ENCODE data around the gene TIGD4.

Gene TIGD4

GRCh38 chr4:152738827-152739226 lies 40.7 kb downstream of the TIGD4 start:
- Histone ChIP-seq H3K27me3 (ENCODE audit: control insufficient read depth, low read length) (peaks cover 4% of the 10 kb centered on the region; the same call in 1 of the 2 replicates), H3K4me2 (ENCODE audit: low read length) (no peak overlapping the region), H3K4me3 (ENCODE audit: low read length) (no peak overlapping the region), H3K27ac (ENCODE audit: low read depth, low read length) (no peak overlapping the region), H4K20me1 (ENCODE audit: control insufficient read depth, insufficient read depth, low read depth, low read length) (no peaks in the 10 kb centered on the region), H3K9me3 (ENCODE audit: control insufficient read depth, insufficient read depth, low read length) (no peaks in the 10 kb centered on the region), H3F3A (ENCODE audit: control insufficient read depth, insufficient read depth) (no peaks in the 10 kb centered on the region), H3K36me3 (ENCODE audit: control insufficient read depth, low read length) (no peaks in the 10 kb centered on the region), H3K79me2 (ENCODE audit: control insufficient read depth, low read length) (no peaks in the 10 kb centered on the region), H3K9me2 (replicated peaks; ENCODE audit: control insufficient read depth, low read length) (no peaks in the 10 kb centered on the region), H3K4me1 (ENCODE audit: control insufficient read depth, low read length) (no peaks in the 10 kb centered on the region)
- no peak for TF ChIP-seq CTCF (IDR thresholded peaks at IDR 0.05; ENCODE audit: low read depth, low read length, poor library complexity, severe bottlenecking)
- no peak for TF ChIP-seq EZH2phosphoT487 (IDR thresholded peaks at IDR 0.05; ENCODE audit: borderline replicate concordance, low read length)

- no peak for TF ChIP-seq CTCF (IDR thresholded peaks at IDR 0.05; ENCODE audit: low read depth, low read length, poor library complexity, severe bottlenecking)
- no peak for TF ChIP-seq EZH2phosphoT487 (IDR thresholded peaks at IDR 0.05; ENCODE audit: borderline replicate concordance, low read length)
- no peaks in the 10 kb centered on the region for H3F3A ChIP-seq (ENCODE audit: control insufficient read depth, insufficient read depth)
- no peak overlapping the region for H3K27ac ChIP-seq (ENCODE audit: low read depth, low read length)
- no peak overlapping the region for H3K4me2 ChIP-seq (ENCODE audit: low read length)
- no peaks in the 10 kb centered on the region for H4K20me1 ChIP-seq (ENCODE audit: control insufficient read depth, insufficient read depth, low read depth, low read length)
- no peaks in the 10 kb centered on the region for H3K4me1 ChIP-seq (ENCODE audit: control insufficient read depth, low read length)
- H3K9me2 ChIP-seq (replicated peaks; ENCODE audit: control insufficient read depth, low read length): no peaks in the 10 kb centered on the region
- no peaks in the 10 kb centered on the region for H3K9me3 ChIP-seq (ENCODE audit: control insufficient read depth, insufficient read depth, low read length)
- H3K79me2 ChIP-seq (ENCODE audit: control insufficient read depth, low read length): no peaks in the 10 kb centered on the region
- no peaks in the 10 kb centered on the region for H3K36me3 ChIP-seq (ENCODE audit: control insufficient read depth, low read length)
- peaks cover 4% of the 10 kb centered on the region; the same call in 1 of the 2 replicates for H3K27me3 ChIP-seq (ENCODE audit: control insufficient read depth, low read length)
- no peak overlapping the region for H3K4me3 ChIP-seq (ENCODE audit: low read length)
Measured at GRCh38 chr4:152735906-152736305, 43.6 kb downstream of the TIGD4 start.

GRCh38 chr4:152735396-152735859 lies 44.1 kb downstream of the TIGD4 start:
- H3K36me3 ChIP-seq (ENCODE audit: control insufficient read depth, low read length): no peaks in the 10 kb centered on the region
- no peak for TF ChIP-seq EZH2phosphoT487 (IDR thresholded peaks at IDR 0.05; ENCODE audit: borderline replicate concordance, low read length)
- peak; percentile 70 for TF ChIP-seq CTCF (IDR thresholded peaks at IDR 0.05; ENCODE audit: low read depth, low read length, poor library complexity, severe bottlenecking)
- no peak overlapping the region for H3K4me3 ChIP-seq (ENCODE audit: low read length)
- H3K27ac ChIP-seq (ENCODE audit: low read depth, low read length): no peak overlapping the region
- H3K79me2 ChIP-seq (ENCODE audit: control insufficient read depth, low read length): no peaks in the 10 kb centered on the region
- no peaks in the 10 kb centered on the region for H3K4me1 ChIP-seq (ENCODE audit: control insufficient read depth, low read length)
- H3K9me2 ChIP-seq (replicated peaks; ENCODE audit: control insufficient read depth, low read length): no peaks in the 10 kb centered on the region
- H3K27me3 ChIP-seq (ENCODE audit: control insufficient read depth, low read length): peaks cover 4% of the 10 kb centered on the region; the same call in 1 of the 2 replicates
- no peak overlapping the region for H3K4me2 ChIP-seq (ENCODE audit: low read length)
- no peaks in the 10 kb centered on the region for H3K9me3 ChIP-seq (ENCODE audit: control insufficient read depth, insufficient read depth, low read length)
- no peaks in the 10 kb centered on the region for H4K20me1 ChIP-seq (ENCODE audit: control insufficient read depth, insufficient read depth, low read depth, low read length)
- H3F3A ChIP-seq (ENCODE audit: control insufficient read depth, insufficient read depth): no peaks in the 10 kb centered on the region
